Thymus (tissue), 11 donors: ENCODE results near the gene AKT3. TPM values are rescaled to one million over a fixed set of nuclear protein-coding genes. Genes with fewer than 3 reads are reported as not detected.

ENCODE experiments used
- DNase-seq, 9 donors: peaks; one replicate each; pipeline ENCODE4 v3.0.0-alpha.2; 2013; ENCODE audit warnings: low spot score in 9 of 9, low read depth in 6 of 9, missing footprints in 1 of 9
- H3K27ac ChIP-seq, 2 donors: one replicate each; pipeline ENCODE4 v1.5.1; 2013; ENCODE audit warnings: control low read depth in 1 of 2, low read depth in 1 of 2, low read length in 1 of 2, mild to moderate bottlenecking in 1 of 2, moderate library complexity in 1 of 2
- H3K27me3 ChIP-seq, 2 donors: one replicate each; pipeline ENCODE4 v1.5.1; 2013; ENCODE audit warnings: low read length in 1 of 2; ENCODE audit not compliant: control insufficient read depth in 2 of 2, insufficient read depth in 1 of 2
- H3K36me3 ChIP-seq, 2 donors: one replicate each; pipeline ENCODE4 v1.5.1; 2013; ENCODE audit warnings: low read length in 1 of 2, mild to moderate bottlenecking in 1 of 2, moderate library complexity in 1 of 2; ENCODE audit not compliant: control insufficient read depth in 2 of 2, insufficient read depth in 2 of 2
- H3K4me1 ChIP-seq, 2 donors: one replicate each; pipeline ENCODE4 v1.5.1; 2013; ENCODE audit warnings: low read length in 2 of 2; ENCODE audit not compliant: control insufficient read depth in 2 of 2, insufficient read depth in 2 of 2
- H3K4me3 ChIP-seq, 2 donors: one replicate each; pipeline ENCODE4 v1.5.1; 2013; ENCODE audit warnings: low read length in 2 of 2, control low read depth in 1 of 2, mild to moderate bottlenecking in 1 of 2
- H3K9me3 ChIP-seq, 2 donors: one replicate each; pipeline ENCODE4 v1.5.1; 2013; ENCODE audit warnings: low read length in 1 of 2, mild to moderate bottlenecking in 1 of 2; ENCODE audit not compliant: control insufficient read depth in 2 of 2, insufficient read depth in 1 of 2
- WGBS: extraction: QIAGEN DNeasy Blood & Tissue Kit; methylation state at CpG from one replicate; pipeline ENCODE4 v1.1.7; 2013; 5-methylcytosine and 5-hydroxymethylcytosine counted together
- polyA plus RNA-seq: library from polyadenylated mRNA; stranded (reverse); fragments of 200-250 nt; gene quantifications from one replicate; pipeline ENCODE4 v1.2.3, GENCODE V29; 2013
- total RNA-seq: library from RNA; stranded (reverse); fragments of 120-200 nt; gene quantifications from one replicate; pipeline ENCODE4 v1.2.4, GENCODE V29; 2013
- donor health status: healthy.

The AKT3 gene
- total and polyA plus RNA-seq, 2 donors, result 14.5 to 45.3 TPM

DNA sequence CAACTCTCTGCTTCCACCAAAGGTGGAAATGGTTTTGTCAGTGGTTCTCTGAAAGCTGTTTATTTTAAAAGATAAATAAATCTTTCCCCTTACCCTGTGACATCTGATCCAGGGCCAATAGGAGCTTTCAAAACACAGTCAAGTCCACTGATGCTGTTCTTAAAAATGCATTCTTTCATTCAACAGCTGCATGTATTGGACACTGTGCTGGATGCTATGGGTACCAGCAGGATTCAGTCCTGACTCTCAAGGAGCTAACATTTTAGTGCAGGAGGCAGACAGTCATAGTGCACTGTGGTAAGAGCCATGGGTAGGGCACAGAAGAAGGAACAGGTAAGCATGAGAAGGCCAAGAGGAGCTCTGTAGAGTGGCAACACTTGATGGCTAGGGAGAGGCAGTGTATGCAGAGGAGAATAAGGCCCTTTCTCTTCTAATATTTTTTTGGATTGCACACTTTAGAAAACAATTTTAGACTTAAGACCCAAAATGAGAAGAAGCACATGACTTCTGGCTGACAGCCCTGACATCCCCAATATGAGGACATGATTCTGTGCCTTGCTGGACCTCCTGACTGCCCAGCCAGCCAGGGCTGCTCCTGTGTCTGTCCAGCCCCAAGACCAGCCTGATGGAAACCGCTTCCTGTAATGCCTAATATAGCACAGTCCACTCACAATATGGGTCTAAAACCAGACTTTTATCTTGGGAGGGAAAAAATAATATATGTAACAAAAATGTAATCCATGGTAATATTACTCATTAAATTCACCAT lies 386.9 kb downstream of the AKT3 start:
- Histone ChIP-seq H3K27me3 (no peaks in the 10 kb centered on the region), H3K9me3 (no peaks in the 10 kb centered on the region), H3K36me3 (peaks cover 0 to 7% of the 10 kb centered on the region in 2 donors), H3K27ac (no peak overlapping the region), H3K4me1 (peaks cover 6 to 17% of the 10 kb centered on the region in 2 donors), H3K4me3 (no peak overlapping the region)
- 95% methylated on average over 1 of the region's 1 CpG for WGBS
- no peak for DNase-seq

DNA sequence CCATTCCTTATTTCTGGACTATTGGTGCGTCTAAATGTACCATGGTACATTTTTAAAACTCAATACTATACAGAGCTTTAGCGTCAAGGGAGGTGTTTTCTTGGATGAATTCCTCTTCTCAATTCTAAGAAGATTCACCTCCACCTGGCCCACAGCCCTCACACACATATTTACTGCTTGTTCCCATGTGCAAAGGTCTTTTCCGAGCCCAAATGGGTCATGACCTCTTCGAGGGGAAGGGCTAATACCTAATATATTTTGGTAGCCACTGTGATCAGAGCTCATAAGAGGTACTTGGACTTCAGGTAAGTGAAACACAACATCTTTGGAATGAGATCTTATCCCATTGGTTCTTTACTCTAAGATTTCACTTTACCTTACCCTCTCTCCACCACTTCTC lies 388.3 kb downstream of the AKT3 start:
- WGBS, result 98% methylated on average over 4 of the region's 4 CpGs
- H3K9me3 ChIP-seq, result no peaks in the 10 kb centered on the region
- H3K36me3 ChIP-seq, result peaks cover 0 to 7% of the 10 kb centered on the region in 2 donors
- H3K27ac ChIP-seq, result no peak overlapping the region
- H3K27me3 ChIP-seq, result no peaks in the 10 kb centered on the region
- peaks cover 6 to 17% of the 10 kb centered on the region in 2 donors for H3K4me1 ChIP-seq
- DNase-seq, result no peak
- no peak overlapping the region for H3K4me3 ChIP-seq

DNA sequence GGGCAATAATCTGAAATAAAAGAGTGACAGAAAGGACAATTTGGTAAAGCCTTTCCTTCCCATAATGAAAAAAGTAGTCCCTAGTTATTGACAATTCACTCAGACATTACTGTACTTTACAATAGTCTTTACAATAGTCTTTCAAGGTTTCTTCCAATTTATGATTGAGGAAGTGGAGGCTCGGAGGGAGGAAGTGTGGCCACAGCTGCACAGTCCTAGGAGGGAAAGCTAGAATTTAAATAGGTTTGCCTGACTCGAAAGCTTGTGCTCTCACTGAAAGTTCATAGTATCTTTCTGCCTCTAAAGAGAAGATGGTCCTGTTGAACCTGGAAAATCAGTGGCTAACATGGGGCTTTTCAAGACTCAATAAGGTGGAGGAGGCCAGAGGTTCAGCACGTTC lies 391.0 kb downstream of the AKT3 start:
- 25% methylated on average over 3 of the region's 3 CpGs for WGBS
- peaks cover 0 to 4% of the 10 kb centered on the region in 2 donors for H3K36me3 ChIP-seq
- H3K27me3 ChIP-seq, result no peaks in the 10 kb centered on the region
- H3K4me1 ChIP-seq, result peaks cover 6 to 17% of the 10 kb centered on the region in 2 donors
- H3K27ac ChIP-seq, result no peak overlapping the region
- H3K9me3 ChIP-seq, result no peaks in the 10 kb centered on the region
- H3K4me3 ChIP-seq, result no peak overlapping the region
- peak in 1 of 9 donors; percentile 33 for DNase-seq

DNA sequence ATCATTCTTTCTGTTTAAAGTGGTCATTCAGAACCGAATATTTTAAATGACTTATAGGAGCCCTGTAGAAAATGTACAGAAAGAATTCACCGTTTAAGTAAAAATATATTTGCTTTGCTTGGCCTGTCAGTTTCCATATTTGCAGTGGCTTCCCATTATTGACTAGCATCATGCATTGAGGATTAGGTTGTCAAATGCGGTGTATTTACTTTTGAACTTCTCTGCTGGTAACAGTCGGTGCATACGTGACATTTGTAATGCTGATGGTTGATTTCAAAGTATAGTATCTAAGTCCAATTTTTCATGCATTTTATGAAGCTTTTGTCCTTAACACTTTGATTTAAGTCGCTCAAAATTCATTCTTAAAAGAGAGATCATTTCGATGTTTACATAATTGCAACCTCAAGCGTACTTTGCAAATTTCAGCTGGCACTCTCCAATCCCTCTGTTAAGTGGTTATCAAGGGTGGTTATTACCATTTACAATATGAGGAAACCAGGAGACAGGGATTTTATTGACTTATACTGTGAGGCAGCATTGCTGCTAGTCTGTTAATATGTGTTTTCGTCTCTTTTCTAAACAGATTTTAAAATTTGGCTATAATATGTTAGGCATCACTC lies 392.6 kb downstream of the AKT3 start:
- H3K9me3 ChIP-seq, result no peaks in the 10 kb centered on the region
- WGBS, result 98% methylated on average over 9 of the region's 9 CpGs
- no peak for DNase-seq
- H3K36me3 ChIP-seq, result peaks cover 0 to 4% of the 10 kb centered on the region in 2 donors
- H3K4me1 ChIP-seq, result peaks cover 6 to 17% of the 10 kb centered on the region in 2 donors
- H3K4me3 ChIP-seq, result no peak overlapping the region
- no peak overlapping the region for H3K27ac ChIP-seq
- H3K27me3 ChIP-seq, result no peaks in the 10 kb centered on the region

DNA sequence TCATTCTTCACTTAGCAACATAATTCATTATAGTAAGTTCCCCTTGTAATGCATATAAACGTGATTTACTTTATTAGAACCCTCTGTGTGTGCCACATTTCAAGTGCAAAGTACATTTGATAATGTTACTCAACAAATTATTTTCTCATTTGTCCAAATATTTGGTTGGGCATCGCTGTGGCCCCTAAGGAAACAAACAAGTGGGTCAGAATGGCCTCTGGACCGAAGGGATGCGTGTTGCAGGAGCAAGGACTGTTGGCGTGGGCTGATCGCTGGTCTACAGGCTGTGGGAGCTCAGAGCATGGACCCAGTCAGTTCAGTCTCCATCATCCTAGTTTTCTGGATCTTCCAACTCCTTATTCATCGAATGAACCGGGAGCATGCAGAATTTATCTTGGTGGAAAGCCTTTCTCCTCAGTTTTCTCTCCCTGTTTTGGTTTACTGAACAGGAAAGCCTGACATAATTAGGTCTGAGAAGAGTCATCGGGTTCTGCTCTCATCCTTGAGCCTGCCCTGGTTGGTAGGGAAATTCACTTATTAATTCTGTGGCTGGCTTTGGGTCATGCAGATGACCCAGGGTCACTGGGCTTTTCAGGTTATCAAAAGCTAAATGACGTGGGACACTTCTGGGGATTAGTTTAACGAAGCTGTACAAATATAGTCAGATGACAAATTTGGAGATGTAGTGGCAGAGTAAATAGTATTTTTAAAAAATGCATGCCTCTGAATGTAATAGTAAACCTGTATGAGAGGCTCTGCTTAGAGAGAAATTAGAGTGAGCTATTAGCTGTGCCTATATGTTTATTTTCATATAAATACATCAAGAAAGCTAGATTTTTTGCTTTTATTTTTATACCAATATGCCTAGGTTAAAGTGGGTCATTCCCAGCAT lies 394.0 kb downstream of the AKT3 start:
- 98% methylated on average over 11 of the region's 11 CpGs for WGBS
- DNase-seq, result no peak
- no peaks in the 10 kb centered on the region for H3K27me3 ChIP-seq
- no peak overlapping the region for H3K27ac ChIP-seq
- H3K9me3 ChIP-seq, result no peaks in the 10 kb centered on the region
- H3K36me3 ChIP-seq, result no peaks in the 10 kb centered on the region
- H3K4me1 ChIP-seq, result peaks cover 9 to 20% of the 10 kb centered on the region in 2 donors
- no peak overlapping the region for H3K4me3 ChIP-seq

DNA sequence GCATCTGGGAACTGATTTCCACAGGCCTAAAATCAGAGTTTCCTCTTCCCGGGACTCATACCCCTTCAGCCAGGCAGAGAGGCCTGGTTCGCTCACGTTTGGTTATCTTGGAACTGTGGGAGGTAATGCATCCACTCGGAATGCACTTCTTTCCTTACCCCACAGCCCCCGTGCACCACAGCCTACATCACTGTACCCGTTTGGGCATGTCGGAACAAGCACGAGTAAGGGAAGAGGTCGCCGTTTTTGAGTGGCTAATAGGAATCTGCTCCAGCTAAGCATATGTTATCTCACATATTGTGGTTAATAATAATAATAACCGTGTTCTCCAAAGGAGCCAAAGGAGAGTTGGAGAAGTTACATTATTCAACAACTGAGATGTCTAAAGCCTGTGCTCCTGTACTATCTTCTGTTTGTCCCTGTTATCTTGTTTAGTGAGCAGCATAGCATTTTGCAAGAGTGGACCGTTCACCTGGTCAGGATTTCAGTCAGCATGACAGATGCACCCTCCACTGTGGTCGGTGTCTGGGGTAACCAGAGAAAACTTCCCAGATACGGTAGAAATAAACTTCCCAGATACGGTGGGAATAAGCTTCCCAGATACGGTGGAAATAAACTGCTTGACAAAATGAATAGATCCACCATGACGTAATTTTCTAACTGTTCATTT lies 395.6 kb downstream of the AKT3 start:
- Histone ChIP-seq H3K4me1 (peaks cover 5 to 8% of the 10 kb centered on the region in 2 donors), H3K9me3 (no peaks in the 10 kb centered on the region), H3K27me3 (no peaks in the 10 kb centered on the region), H3K36me3 (no peaks in the 10 kb centered on the region), H3K4me3 (no peak overlapping the region), H3K27ac (no peak overlapping the region)
- WGBS, result 96% methylated on average over 17 of the region's 17 CpGs
- DNase-seq, result no peak

DNA sequence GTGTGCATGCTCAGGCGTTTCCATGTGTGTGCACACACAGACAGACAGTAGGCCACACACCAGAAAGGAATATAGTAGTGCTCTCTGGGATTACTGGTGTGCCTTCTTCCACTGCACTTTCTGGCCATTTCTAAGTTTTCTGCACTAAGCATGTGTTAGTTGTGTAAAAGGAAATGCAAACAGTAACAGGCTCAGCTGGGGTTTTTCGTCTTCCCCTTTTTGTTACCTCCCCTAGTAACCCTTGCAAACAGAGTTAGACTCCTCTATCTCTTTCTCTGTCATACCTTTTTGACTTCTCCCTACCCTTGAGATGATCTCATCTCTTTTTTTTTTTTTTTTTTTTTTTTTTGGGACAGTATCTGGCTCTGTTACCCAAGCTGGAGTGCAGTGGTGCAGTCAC lies 398.0 kb downstream of the AKT3 start:
- no peak overlapping the region for H3K27ac ChIP-seq
- 77% methylated on average over 2 of the region's 2 CpGs for WGBS
- H3K4me1 ChIP-seq, result peaks cover 2 to 6% of the 10 kb centered on the region in 2 donors
- DNase-seq, result no peak
- H3K4me3 ChIP-seq, result no peak overlapping the region
- H3K9me3 ChIP-seq, result no peaks in the 10 kb centered on the region
- no peaks in the 10 kb centered on the region for H3K27me3 ChIP-seq
- H3K36me3 ChIP-seq, result no peaks in the 10 kb centered on the region

DNA sequence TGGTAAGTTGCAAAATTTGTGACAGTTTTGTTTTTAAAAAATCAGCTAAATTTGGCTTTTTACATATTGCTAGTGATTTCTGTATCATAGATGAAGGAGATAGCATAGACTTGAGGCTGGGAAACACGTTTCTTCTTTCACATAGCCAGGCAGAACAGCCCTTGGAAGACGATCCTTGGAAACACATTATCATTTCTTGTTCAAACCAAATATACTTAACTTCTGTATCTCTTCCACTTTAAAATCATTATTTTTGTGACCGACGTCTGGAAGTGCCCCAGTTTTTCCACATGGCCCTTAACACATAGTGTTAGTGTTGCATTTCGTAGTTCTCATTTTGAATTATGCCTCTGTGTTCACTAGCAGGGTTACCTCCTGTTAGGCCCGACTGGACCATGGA lies 400.7 kb downstream of the AKT3 start:
- H3K4me3 ChIP-seq, result no peak overlapping the region
- peaks cover 0 to 3% of the 10 kb centered on the region in 2 donors for H3K36me3 ChIP-seq
- H3K9me3 ChIP-seq, result peaks cover 0 to 2% of the 10 kb centered on the region in 2 donors
- no peak for DNase-seq
- H3K4me1 ChIP-seq, result peaks cover 2 to 6% of the 10 kb centered on the region in 2 donors
- no peak overlapping the region for H3K27ac ChIP-seq
- H3K27me3 ChIP-seq, result no peaks in the 10 kb centered on the region
- 97% methylated on average over 6 of the region's 6 CpGs for WGBS
